Activated naive CD4-positive, alpha-beta T cell treated with anti-CD3 and anti-CD28 coated beads, Interleukin-2, amount 50 U/mL, for 72 hours (primary cell): Measurements from ENCODE around the gene FBXO3. TPM values are rescaled to one million over a fixed set of nuclear protein-coding genes. Genes with fewer than 3 reads are reported as not detected.
"Not testable (repeated sequence)": the region's sequence is repeated elsewhere in the genome, so short reads cannot be mapped to it uniquely, and the experiment has no call there.

Experiments
- ATAC-seq, 2 donors: fragments of 150-1000 bp; cut with Tn5 transposase; 2 replicates each; pipeline ENCODE4 v1.10.0; 2021; ENCODE audit warnings: mild to moderate bottlenecking in 2 of 2, moderate library complexity in 2 of 2
- DNase-seq, 2 donors: peaks; one replicate each; pipeline ENCODE4 v3.0.0; 2021 to 2022; ENCODE audit warnings: low spot score in 2 of 2
- H3K27ac Mint-ChIP-seq, 2 donors: one replicate each; pipeline ENCODE4 v1.8.0; 2022; ENCODE audit warnings: mild to moderate bottlenecking in 2 of 2, mixed read lengths in 2 of 2
- H3K36me3 Mint-ChIP-seq, 2 donors: one replicate each; pipeline ENCODE4 v1.8.0; 2022; ENCODE audit warnings: mixed read lengths in 2 of 2
- H3K9me3 Mint-ChIP-seq, 2 donors: one replicate each; pipeline ENCODE4 v1.8.0; 2022; ENCODE audit warnings: mixed read lengths in 2 of 2
- total RNA-seq, 2 donors: library from RNA; stranded (reverse); gene quantifications; one replicate each; pipeline ENCODE4 v1.2.3, GENCODE V29; 2022

The FBXO3 gene
- total RNA-seq, 2 donors from 2014 or later: 13.3 to 18.4 TPM

DNA sequence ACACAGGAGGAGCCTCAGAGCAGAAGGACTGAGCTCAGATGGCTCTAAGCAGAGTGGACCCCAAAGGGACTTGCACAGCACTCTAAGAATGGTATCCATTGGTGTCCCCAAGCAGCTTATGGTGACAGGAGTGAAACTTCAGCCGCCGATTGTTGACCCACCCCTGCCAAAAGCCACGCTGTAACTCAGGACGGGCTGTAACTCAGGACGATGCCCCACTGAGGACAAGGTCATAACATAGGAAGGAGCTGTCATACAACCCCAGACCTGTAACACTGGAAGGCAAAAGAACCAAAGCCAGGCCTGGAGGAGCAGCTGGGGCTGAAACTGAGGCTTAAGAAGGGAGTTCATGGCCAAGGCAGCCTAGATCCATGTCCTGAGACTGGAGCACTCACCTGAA is 52.3 kb downstream of the FBXO3 start:
- Mint-ChIP-seq H3K9me3 (no peaks in the 10 kb centered on the region), H3K27ac (peak overlapping the region in 1 of 2 donors; percentile 77), H3K36me3 (peaks cover 8 to 10% of the 10 kb centered on the region in 2 donors)
- DNase-seq (no peak), ATAC-seq (no peak)

DNA sequence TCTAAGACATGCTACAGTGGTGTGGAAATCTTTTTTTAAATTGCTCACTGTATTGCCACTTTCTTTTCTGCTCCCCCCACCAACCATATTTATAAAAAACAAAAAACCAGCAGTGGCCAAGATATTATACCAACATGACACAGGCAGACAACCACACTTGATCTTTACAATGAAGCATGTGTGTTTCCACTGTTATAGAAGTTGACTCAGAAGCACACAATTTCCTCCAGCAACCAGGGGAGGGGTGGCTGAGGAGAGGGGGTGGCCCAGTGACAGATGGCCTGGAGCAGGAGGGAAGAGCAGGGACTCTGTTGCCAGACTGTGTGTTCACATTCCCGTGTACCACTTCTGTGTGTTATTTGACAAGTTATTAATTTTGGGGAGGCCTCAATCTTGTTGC is 52.9 kb downstream of the FBXO3 start:
- Mint-ChIP-seq H3K9me3 (no peaks in the 10 kb centered on the region), H3K27ac (peak overlapping the region in 1 of 2 donors; percentile 77), H3K36me3 (peaks cover 8 to 10% of the 10 kb centered on the region in 2 donors)
- DNase-seq (no peak), ATAC-seq (peak; percentile 33 to 34)

DNA sequence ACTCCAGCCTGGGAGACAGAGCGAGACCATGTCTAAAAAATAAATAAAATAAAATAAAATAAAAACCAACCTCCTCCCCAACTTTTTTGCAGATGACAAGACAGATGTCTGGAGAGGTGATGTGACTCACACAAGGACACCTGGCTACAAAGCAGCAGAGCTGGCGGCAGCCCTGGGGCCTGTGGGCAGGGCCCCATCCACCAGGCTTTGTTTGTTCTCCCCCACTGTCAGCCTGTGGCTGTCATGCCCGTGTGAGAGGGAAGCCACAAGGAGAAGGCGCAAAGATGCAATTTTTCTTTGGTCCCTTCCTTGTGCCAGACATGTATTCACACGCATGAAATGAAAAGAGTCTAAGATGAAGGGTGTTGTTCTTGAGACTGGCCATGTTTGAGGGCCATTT is 54.7 kb downstream of the FBXO3 start:
- DNase-seq (no peak), ATAC-seq (no peak)
- Mint-ChIP-seq H3K9me3 (no peaks in the 10 kb centered on the region), H3K27ac (no peak overlapping the region), H3K36me3 (peaks cover 8 to 10% of the 10 kb centered on the region in 2 donors)

DNA sequence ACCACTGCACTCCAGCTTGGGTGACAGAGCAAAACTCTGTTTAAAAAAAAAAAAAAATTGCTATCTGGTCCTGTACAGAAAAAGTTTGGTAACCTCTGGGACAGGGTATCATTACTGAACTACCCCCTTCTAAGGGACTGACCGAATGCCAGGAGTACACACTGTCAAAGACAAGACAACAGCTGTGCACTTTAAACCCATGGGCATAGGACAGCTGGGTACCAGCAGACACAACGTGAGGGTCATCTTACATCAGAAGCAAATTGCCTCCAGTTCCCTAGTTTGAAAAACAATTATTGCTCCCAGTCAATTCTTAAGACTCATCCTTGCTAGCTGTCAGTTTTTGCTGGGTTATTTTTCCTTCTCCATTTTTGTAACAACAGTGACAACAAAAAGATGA is 55.9 kb downstream of the FBXO3 start:
- ATAC-seq (no peak), DNase-seq (no peak)
- peaks cover 8 to 10% of the 10 kb centered on the region in 2 donors for H3K36me3 Mint-ChIP-seq
- H3K9me3 Mint-ChIP-seq: no peaks in the 10 kb centered on the region
- H3K27ac Mint-ChIP-seq: no peak overlapping the region

DNA sequence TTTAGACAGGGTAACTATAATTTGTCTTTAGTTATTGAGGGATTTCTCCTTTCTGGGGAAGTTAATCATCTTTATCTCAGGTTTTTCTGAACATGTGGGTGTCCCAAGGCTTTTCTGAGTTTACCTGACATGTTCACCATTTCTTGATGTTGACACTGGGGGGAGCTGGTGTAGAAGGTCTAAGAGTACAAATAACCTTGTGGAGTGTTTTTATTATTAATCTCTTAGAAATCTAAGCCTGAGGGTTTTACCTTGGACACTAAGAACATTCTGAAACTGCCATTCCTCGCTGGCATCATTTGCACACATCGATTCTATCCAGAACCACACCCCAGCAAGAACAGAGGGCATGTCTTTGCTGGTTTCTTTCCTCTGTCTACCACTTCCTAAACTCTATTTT is 58.1 kb downstream of the FBXO3 start:
- peaks cover 0 to 10% of the 10 kb centered on the region in 2 donors for H3K36me3 Mint-ChIP-seq
- no peaks in the 10 kb centered on the region for H3K9me3 Mint-ChIP-seq
- ATAC-seq (no peak), DNase-seq (no peak)
- no peak overlapping the region for H3K27ac Mint-ChIP-seq

- H3K27ac Mint-ChIP-seq: no peak overlapping the region
- ATAC-seq: no peak
Observed at GRCh38 chr11:33713856-33714398, 60.4 kb downstream of the FBXO3 start.

DNA sequence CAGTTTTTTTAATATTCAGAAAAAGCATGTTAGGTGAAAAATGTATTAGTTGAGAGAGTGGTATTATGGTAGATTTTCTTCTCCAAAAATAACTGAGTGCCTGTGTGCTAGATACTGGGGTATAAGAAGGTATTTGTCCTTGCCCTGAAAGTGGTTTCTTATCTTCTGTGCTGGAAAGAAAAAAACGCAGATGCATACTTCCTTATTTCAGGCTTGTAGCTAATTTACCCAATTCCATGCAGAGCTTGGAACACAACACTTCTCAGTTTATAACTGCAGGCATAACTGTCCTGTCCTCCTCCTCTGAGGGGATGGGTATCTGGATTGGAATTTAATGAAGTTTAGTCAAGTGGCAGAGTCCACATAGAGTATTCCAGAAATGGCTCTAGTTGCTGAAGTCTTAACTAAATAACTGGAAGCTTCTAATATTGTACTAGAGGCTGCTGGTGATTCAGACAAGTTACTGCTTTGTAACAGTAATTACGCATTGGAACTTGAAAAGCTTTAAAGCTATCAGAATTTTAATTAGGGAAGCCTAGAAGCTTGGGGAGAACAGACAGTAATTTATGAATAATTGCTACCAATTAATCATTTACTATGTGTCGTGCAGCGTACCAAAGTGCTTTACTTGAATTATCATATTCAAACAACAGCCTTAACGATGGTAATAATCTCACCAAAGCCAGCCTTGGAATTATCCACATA is 61.0 kb downstream of the FBXO3 start:
- Mint-ChIP-seq H3K36me3 (peaks cover 0 to 4% of the 10 kb centered on the region in 2 donors), H3K9me3 (no peaks in the 10 kb centered on the region), H3K27ac (no peak overlapping the region)
- no peak for ATAC-seq
- no peak for DNase-seq

More at GRCh38 chr11:33713856-33714398, 60.4 kb downstream of the FBXO3 start:
- peaks cover 0 to 4% of the 10 kb centered on the region in 2 donors for H3K36me3 Mint-ChIP-seq
- H3K9me3 Mint-ChIP-seq: no peaks in the 10 kb centered on the region
- DNase-seq: no peak

GRCh38 chr11:33712436-33712835 is 61.9 kb downstream of the FBXO3 start:
- ATAC-seq: no peak
- no peak for DNase-seq
- Mint-ChIP-seq H3K36me3 (peaks cover 0 to 4% of the 10 kb centered on the region in 2 donors), H3K9me3 (no peaks in the 10 kb centered on the region), H3K27ac (no peak overlapping the region)

GRCh38 chr11:33709466-33709865 is 64.9 kb downstream of the FBXO3 start:
- ATAC-seq: no peak
- no peak for DNase-seq
- Mint-ChIP-seq H3K9me3 (no peaks in the 10 kb centered on the region), H3K36me3 (peaks cover 0 to 4% of the 10 kb centered on the region in 2 donors), H3K27ac (no peak overlapping the region)

DNA sequence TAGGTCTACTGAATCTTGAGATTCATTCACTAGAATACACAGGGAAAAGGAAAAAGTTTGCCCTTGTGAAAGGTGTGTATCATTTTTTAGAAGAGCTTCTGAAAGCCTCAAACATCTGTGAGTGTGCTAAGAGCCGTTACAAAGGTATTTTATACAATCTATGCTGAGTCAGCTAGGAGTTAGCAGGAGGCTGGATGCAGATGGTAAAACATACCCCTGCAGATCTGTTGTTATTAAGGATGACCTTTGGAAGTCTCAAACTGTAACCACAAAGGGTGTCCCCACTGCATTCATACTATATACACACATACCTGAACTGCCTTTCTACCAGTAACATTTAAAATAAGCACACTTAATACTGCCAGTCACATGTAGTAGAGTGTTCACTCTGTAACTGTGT is 65.3 kb downstream of the FBXO3 start:
- H3K9me3 Mint-ChIP-seq: no peaks in the 10 kb centered on the region
- ATAC-seq (no peak), DNase-seq (no peak)
- peaks cover 0 to 4% of the 10 kb centered on the region in 2 donors for H3K36me3 Mint-ChIP-seq
- no peak overlapping the region for H3K27ac Mint-ChIP-seq

- not testable (repeated sequence) for DNase-seq, ATAC-seq, H3K9me3 Mint-ChIP-seq, H3K27ac Mint-ChIP-seq, H3K36me3 Mint-ChIP-seq
Observed at GRCh38 chr11:33707831-33708230, 66.5 kb downstream of the FBXO3 start.

GRCh38 chr11:33706966-33707365 is 67.4 kb downstream of the FBXO3 start:
- ATAC-seq: no peak
- peaks cover 0 to 4% of the 10 kb centered on the region in 2 donors for H3K36me3 Mint-ChIP-seq
- H3K9me3 Mint-ChIP-seq: no peaks in the 10 kb centered on the region
- DNase-seq: no peak
- H3K27ac Mint-ChIP-seq: no peak overlapping the region

- H3K9me3 Mint-ChIP-seq: no peaks in the 10 kb centered on the region
- DNase-seq (no peak), ATAC-seq (no peak)
- peaks cover 0 to 4% of the 10 kb centered on the region in 2 donors for H3K36me3 Mint-ChIP-seq
- no peak overlapping the region for H3K27ac Mint-ChIP-seq
Observed at GRCh38 chr11:33706546-33706945, 67.8 kb downstream of the FBXO3 start.

DNA sequence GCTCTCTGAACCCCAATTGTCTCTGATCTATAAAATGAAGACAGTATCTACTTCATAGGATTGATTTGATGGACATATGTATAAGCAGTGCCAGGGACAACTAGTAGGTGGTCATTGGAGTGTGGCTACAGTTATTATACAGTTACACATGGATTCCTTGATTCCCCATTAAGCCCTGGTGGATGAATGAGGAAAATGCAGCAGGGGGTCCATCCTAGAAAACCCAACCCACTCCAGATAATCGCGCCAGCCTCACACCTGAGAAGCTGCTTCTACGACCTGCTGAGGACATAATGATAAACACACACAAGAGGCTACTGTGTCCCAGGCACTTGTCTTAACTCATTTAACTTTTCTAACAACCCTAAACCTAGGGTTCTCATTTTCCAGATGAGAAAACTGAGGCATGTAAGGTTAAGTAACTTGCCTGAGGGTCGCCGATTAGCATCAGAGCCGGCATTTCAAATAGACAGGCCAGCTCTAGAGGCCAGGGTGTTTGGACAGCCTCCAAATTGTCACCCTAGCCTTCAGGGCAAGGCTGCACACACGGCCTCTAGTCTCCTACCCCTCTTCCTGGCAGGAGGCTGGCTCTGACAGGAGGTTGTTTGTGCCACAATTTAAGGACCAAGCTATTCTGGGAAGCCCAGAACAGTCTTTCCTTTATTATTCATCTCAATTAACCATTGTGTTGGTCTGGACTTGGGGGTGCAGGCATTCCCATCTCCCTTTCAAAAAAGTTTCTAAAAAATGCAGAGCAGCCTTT is 69.9 kb downstream of the FBXO3 start:
- Mint-ChIP-seq H3K27ac (no peak overlapping the region), H3K9me3 (no peaks in the 10 kb centered on the region), H3K36me3 (no peaks in the 10 kb centered on the region)
- no peak for DNase-seq
- ATAC-seq: no peak

DNA sequence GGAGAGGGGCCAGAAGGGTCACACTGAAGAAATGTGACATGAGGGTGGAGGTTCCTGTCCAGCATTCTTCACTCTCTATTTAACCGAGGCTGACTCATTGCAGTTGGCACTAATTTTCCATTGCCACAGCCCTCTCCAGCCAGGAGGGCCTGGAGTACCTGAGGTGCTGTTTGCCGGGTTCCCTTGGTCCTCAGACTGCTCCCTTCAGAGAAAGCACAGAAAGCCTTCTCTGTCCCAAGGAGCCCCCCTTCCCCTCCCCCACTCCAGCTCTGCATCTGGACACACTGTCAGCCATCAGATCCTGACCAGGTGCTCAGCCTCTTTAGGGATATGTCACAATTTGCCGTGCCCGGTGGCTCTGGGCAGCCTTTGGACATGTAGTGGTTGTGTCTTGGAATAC is 70.5 kb downstream of the FBXO3 start:
- H3K9me3 Mint-ChIP-seq: no peaks in the 10 kb centered on the region
- no peaks in the 10 kb centered on the region for H3K36me3 Mint-ChIP-seq
- no peak overlapping the region for H3K27ac Mint-ChIP-seq
- DNase-seq (no peak), ATAC-seq (no peak)

- ATAC-seq: no peak
- no peaks in the 10 kb centered on the region for H3K36me3 Mint-ChIP-seq
- H3K27ac Mint-ChIP-seq: no peak overlapping the region
- no peaks in the 10 kb centered on the region for H3K9me3 Mint-ChIP-seq
- DNase-seq: no peak
Observed at GRCh38 chr11:33703234-33703633, 71.1 kb downstream of the FBXO3 start.
